Stimulated activated CD8-positive, alpha-beta memory T cell treated with anti-CD3 and anti-CD28 coated beads, Interleukin-7, amount 100 ng/mL, for 1 hour (primary cell): ENCODE results near the gene DTX1.

Experiments used
- DNase-seq, 2 donors: peaks; one replicate each; pipeline ENCODE4 v3.0.0-alpha.2; 2020; ENCODE audit warnings: low read depth in 2 of 2

Gene DTX1

GRCh38 chr12:113094738-113095137 is 38.2 kb downstream of the DTX1 start:
- DNase-seq: no peak

GRCh38 chr12:113095405-113095804 is 38.9 kb downstream of the DTX1 start:
- DNase-seq: no peak

DNA sequence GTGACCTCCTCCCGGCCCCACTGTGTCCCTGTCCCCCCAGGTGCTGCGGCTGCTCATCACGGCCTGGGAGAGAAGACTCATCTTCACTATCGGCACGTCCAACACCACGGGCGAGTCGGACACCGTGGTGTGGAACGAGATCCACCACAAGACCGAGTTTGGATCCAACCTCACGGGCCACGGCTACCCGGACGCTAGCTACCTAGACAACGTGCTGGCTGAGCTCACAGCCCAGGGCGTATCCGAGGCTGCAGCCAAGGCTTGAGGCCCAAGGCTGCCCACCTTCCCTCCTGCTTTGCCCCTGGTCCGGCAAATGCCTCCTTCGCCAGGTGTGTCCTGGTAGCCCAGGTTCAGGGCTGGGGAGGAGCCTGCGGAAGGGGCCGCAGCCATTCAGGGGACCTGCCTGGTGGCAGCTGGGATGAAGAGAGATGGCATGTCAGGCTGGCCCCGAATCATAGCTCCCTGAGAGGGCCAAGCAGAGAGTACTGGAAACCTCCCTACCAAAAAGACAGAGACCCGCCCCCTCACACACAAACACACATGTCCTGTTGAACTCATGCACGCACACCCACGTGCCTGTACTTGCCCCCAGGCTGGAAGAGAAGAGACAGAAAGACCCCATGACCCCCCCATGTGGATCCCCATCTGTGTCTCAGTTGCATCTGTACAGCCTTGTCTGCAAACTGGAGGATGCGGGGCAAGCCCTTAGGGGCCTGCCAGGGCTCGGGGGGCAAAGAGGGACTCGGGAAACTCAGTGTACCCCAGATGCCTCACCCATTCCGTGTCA is 40.3 kb downstream of the DTX1 start:
- no peak for DNase-seq

- DNase-seq: no peak
Observed at GRCh38 chr12:113097716-113098440, 41.3 kb downstream of the DTX1 start.

GRCh38 chr12:113098441-113099028 is 42.0 kb downstream of the DTX1 start:
- peak; percentile 21 to 48 for DNase-seq

DNA sequence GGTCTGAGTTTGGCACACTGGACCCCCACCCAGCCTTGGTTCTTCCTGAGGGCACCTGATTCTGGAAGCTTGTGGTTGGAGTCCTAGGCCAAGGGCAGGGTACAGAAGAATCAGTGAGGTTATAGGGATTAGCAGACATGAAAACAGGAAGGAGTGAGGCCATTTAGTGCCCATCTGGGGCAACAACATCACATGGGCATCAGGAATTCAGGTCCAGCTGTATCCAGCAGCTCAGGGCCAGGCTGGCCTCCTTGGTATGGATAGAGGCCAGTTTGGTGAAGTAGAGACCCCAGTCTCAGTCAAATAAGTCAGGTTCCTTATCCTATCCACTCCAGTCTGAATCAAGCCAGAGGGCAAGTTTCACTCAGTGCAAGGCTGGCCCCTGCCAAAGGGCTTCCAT is 42.8 kb downstream of the DTX1 start:
- no peak for DNase-seq

- no peak for DNase-seq
Observed at GRCh38 chr12:113099764-113100163, 43.2 kb downstream of the DTX1 start.

DNA sequence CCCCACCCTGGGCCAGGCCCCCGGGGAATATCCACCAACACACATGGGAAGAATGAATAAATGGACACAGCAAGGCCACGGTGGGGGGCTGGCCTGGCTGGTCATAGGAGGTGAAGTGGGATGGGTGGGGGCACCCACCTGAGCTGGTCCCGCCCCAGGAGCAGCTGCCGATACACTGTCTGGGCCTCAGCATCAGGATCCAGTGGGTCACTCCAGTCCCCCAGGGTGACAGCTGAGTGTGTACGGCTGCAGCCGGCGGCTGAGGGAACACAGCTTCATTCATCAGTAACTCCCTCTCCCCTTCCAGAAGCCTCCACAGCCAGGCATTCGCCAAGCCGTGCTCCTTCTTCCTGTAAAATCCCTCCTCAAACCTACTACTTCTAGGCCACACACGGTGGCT is 45.2 kb downstream of the DTX1 start:
- DNase-seq: no peak

GRCh38 chr12:113102811-113103210 is 46.3 kb downstream of the DTX1 start:
- DNase-seq: no peak

DNA sequence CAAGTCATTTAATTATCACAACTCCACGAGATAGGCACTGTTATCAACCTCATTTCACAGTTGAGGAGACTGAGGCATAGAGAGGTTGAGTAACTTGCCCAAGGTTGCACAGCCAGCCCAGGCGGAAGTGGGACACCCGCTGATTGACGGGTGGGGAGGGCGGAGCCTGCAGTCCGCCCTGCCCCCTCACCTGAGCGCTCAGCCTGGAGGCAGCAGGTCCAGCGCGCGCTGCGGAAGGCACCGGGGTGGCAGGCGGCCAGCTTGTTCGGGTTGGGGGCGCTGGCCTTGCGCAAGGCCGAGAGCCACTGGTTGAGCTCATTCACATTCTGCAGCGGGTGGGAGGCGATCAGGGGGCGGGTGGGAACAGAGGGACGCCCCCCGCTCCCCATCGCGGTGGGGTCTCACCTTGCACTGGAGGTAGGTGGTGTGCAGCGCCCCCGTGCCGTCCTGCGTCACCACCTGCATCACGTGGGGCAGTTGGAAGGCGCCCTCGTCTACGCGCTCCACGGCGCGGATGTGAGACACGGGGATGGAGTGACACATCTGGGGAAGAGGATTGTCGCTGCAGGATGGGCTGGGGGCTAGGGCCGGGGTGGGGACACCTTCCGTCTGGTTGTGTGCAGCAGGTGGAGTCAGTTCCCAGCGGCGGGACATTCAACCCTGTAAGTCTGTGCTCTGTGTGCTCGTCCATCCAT is 47.4 kb downstream of the DTX1 start:
- no peak for DNase-seq

DNA sequence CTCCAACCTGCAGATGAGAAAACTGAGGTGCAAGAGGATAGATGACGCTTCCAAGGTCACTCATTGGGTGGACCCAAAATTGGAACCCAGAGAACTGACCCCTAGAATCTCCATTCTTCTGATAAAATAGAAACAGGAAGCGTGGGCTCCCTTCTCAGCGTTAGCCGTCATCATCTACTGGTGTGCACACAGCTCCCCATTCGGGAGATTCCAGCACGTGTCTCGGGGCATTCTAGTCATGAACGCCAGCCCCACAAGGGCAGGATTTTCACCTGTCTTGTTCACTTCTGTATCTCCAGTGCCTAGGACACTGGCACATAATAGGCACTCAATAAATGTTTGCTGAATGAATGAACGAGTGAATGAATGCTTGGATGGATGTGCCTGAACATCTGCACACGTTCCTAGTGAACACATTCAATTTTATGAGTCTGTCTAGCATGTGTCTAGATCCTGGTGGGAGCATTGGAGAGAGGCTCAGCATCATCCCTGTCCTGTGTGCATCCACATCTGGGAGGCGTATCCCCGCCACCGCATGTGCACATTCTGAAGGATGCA is 48.5 kb downstream of the DTX1 start:
- DNase-seq: no peak

- no peak for DNase-seq
Observed at GRCh38 chr12:113105606-113106271, 49.2 kb downstream of the DTX1 start.

DNA sequence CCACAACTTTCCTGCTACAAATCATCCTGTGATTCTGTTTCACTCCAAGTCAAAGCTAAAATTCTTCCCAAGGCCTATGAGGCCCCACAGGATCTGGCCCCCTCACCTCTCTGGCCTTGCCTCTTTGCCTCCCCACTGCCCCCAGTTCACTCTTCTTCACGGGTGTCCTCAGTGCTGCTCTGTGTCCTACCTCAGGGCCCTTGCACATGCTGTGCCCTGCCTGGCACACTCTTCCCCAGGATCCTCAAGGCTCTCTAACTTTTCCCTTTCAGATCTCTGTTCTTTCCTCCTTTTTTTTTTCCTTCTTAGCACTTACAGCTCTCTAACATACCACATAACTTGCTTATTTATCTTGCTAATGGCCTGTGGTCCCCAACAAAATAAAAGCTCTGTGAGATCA is 49.8 kb downstream of the DTX1 start:
- no peak for DNase-seq

DNA sequence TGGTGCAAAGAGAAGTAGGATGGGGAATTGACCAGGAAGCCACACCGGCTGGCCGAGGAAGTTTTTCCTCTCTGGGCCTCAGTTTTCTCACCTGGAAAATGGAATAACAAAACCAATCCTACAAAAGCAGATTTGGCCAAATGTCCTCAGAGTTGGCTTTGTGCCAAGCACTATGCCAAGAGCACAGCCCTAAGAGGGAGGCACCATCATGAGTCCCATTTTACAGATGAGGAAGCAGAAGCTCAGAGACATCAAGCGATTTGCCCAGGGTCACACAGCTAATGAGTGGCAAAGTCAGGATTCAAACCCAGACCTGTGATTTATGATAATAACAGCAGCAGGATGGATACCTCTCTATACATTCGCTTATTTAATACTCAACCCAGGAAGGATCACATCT is 51.8 kb downstream of the DTX1 start:
- no peak for DNase-seq

- DNase-seq: no peak
Observed at GRCh38 chr12:113109360-113109759, 52.8 kb downstream of the DTX1 start.

- no peak for DNase-seq
Observed at GRCh38 chr12:113109872-113110599, 53.5 kb downstream of the DTX1 start.

- DNase-seq: no peak
Observed at GRCh38 chr12:113111247-113111646, 54.7 kb downstream of the DTX1 start.

DNA sequence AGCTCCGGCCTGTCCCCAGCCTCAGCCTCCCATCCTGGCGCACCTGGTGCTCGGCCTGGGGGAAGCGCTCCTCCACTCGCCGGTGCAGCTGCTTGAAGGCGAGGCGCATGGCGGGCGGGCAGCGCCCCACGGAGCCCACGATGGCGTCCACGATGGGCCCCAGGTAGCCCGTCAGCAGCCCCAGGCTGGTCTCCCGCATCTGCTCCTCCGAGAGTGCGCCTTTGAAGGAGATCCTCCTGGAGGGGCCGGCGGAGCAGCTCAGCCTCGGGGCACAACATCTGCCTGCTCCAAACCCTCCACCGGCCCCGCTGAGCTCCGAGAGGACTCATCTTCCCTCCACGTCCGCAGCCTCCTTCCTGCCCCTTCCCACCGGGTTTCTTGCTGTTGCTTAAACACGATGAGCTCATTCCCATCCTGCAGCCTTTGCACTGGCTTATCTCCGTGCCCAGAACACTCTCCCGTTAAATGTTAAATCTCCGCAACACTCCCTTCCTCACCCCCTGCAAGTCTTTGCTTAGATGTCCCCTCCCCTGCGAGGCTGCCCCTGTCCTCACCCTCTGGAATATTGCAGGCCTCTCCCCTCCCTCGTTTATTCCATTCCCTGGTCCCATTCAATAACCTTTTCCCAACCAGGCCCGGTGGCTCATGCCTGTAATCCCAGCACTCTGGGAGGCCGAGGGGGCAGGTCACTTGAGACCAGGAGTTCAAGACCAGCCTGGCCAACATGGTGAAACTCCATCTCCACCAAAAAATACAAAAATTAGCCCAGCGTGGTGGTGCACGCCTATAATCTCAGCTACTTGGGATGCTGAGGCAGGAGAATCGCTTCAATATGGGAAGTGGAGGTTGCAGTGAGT is 55.7 kb downstream of the DTX1 start:
- DNase-seq: no peak

DNA sequence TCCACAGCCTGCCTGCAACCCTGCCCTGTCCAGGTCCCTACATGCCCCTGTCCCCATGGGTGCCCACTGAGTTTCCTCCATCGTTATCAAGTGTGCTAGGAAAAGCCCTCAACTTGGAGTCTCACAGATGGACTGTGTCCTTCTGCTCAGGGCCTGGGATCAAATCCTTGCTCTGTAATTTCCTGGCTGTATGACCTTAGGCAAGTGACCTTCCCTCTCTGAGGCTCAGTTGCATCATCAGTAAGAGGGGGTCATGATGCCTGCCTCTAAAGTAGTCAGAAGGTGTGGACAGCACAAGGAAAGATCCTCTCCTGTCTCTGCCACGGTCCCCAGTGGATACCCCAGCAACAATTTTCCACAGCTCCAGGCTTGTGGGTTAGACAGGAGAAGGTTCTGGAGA is 56.9 kb downstream of the DTX1 start:
- no peak for DNase-seq
